Epithelial cell of esophagus (primary cell): ENCODE measurements around the gene PDE1A.

ENCODE experiments used
- DNase-seq: peaks from one replicate; pipeline ENCODE4 v3.0.0; 2010; ENCODE audit warnings: low read depth
- H3K4me3 ChIP-seq: 2 replicates; pipeline ENCODE4 v1.5.1; 2011; ENCODE audit warnings: mild to moderate bottlenecking, low read length, control low read depth
- TF ChIP-seq, protein P1 (sequence below): IDR thresholded peaks from 2 replicates; pipeline ENCODE4 v1.5.1; 2011; ENCODE audit warnings: low read depth, mild to moderate bottlenecking, low read length, control low read depth, inconsistent platforms; ENCODE audit not compliant: insufficient read depth; ENCODE audit errors: missing control alignments

Gene PDE1A

DNA sequence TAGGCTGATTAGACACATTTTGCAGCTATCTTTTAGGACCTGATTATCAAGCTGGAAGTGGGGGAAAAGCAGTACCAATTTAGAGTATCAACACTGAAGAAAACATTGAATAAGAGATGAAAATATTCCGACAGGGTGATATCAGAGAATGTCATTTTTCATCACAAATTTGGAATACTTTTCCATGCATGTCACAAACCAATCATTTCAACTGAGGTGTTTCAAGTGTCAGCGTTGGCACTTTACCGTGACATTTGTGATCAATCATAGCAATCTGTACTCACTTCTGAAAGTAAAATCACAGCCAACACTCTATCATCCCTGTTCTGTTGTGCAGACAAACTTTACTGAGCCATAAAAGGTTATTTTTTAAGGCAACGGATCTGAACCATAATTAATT lies 75.4 kb downstream of the PDE1A start:
- DNase-seq = no peak
- TF ChIP-seq, protein P1, sequence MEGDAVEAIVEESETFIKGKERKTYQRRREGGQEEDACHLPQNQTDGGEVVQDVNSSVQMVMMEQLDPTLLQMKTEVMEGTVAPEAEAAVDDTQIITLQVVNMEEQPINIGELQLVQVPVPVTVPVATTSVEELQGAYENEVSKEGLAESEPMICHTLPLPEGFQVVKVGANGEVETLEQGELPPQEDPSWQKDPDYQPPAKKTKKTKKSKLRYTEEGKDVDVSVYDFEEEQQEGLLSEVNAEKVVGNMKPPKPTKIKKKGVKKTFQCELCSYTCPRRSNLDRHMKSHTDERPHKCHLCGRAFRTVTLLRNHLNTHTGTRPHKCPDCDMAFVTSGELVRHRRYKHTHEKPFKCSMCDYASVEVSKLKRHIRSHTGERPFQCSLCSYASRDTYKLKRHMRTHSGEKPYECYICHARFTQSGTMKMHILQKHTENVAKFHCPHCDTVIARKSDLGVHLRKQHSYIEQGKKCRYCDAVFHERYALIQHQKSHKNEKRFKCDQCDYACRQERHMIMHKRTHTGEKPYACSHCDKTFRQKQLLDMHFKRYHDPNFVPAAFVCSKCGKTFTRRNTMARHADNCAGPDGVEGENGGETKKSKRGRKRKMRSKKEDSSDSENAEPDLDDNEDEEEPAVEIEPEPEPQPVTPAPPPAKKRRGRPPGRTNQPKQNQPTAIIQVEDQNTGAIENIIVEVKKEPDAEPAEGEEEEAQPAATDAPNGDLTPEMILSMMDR = no peak
- no peak overlapping the region for H3K4me3 ChIP-seq

DNA sequence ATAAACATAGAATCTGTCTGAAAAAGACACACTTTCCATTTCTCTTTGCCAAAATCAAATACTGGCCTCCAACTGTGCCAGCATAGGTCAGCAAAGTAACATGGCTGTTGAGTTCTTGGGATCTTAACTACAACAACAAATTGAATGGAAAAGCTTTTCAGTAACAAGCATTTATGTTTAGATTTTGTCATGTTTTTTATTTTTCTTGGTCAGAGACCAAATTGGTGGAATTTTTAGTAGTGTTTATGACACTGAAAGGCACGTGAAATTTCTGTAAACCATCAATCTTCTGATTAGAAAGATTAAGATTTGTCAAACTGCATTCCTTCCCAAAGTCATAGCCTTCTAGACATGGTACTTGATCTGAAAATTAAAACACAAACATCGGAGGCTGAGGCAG lies 77.6 kb downstream of the PDE1A start:
- TF ChIP-seq, protein P1 = no peak
- no peak overlapping the region for H3K4me3 ChIP-seq
- DNase-seq = no peak

DNA sequence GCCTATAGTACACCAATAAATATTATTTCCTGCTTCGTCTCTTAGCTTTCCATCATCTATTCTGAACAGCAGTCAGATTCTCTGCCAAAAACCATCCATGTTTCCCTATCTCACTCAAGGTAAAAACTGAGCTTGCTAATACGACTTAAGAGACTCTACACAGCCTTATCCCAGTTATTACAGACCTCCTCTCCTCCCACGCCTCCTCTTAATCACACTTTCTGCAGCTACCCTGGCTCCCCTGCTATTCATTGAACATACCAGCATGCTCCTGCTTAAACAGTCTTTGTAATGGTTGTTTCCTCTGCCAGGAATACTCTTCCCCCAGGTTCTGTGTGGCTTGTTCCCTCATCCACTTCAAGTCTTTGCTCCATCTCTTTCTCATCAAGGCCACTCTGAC lies 81.5 kb downstream of the PDE1A start:
- TF ChIP-seq, protein P1 = no peak
- no peak overlapping the region for H3K4me3 ChIP-seq
- DNase-seq = no peak

DNA sequence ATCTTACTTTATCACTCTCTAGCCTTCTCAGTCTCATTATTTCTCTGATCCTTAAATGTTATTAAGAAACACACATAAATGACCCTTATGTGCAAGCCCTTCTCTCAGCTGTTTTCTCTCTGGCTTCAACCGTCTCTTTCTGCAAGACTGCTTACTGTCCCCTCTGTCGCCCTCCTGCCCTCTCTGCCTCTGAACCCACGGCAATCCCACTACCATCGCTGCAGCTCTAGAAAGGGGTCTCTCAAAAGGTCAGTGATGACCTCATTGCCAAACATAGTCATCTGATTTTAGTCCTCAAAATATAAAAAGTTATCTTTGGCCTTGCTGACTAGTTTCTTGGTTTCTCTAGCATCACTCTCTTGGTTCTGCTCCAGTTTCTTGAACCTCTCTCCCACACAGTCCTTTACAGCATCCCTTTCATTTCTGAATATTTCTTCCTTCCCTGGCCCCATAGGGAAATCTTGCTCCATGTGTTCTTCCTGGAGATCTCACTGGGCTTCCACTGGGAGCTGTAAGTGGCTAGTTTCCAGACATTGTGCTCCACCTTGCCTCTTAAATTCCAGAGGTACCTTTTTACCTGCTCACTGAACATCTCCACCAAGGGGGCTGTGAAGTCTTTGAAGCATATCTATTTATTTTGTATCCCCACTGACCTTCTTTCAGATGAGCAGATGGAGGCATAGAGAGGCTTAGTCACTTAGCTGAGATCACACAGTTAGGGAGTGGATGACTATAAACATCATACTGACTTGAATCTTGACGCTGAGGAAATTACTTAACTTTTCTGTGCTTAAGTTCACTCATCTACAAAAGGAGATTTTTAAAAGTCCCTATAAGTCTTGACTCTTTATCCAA lies 96.2 kb downstream of the PDE1A start:
- TF ChIP-seq, protein P1 = no peak
- H3K4me3 ChIP-seq = no peak overlapping the region
- peak; percentile 6 for DNase-seq

DNA sequence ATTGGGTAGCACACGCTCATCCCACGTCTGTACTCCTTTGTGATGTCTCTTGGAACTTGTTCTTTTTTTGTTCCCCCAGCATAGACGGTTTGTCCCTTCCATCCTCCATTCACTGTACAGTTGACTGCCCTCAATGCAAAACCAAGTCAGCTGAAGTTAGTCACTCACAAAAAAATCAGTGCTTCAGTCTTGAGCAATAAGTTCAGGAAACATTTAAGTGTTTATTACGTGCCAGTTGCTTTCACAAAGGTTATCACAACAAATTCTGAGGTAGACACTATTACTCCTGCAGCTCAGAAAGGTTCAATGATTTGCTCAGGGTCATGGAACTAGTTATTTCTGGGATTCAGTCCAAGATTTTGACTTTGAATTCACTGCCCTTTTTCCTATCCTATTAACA lies 102.2 kb downstream of the PDE1A start:
- peak; percentile 29 for DNase-seq
- H3K4me3 ChIP-seq = no peak overlapping the region
- TF ChIP-seq, protein P1 = no peak

DNA sequence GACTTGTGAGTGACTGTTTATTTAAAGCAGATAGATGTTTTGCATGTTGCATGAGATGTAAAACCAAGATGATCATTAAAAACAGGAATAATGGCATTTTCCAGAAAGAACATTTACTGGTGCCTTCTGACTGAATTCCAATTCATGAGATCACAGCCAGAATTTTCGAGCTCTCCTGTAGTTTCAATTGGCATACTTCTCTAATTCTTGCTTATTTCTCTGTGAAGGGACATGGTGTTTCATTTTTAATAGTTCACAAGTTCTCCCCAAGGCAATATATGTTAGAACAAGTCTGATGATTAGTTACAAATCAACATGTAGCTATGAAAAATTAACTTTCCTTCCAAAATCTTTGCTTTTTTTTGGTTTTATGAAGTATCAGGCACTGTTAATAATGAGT lies 105.7 kb downstream of the PDE1A start:
- no peak for DNase-seq
- TF ChIP-seq, protein P1 = no peak

More for the DNA sequence above, 105.7 kb downstream of the PDE1A start:
- H3K4me3 ChIP-seq = no peak overlapping the region
